Transverse colon (tissue), 4 donors: ENCODE results near the gene GIPR.

Source experiments
- CTCF ChIP-seq, 5 experiments: fragments of 200-600 bp in 3 of 5; fragments of 450-650 bp in 2 of 5; sonication (generic) in 3 of 5; IDR thresholded peaks; 1 replicate in 2 of 5; 2 replicates in 3 of 5; pipeline ENCODE4 v1.5.1; 2016 to 2017; ENCODE audit warnings: antibody characterized with exemption in 5 of 5, inconsistent platforms in 3 of 5, mild to moderate bottlenecking in 2 of 5, moderate library complexity in 1 of 5
- EP300 ChIP-seq: sonication (generic); formaldehyde crosslinking; IDR thresholded peaks from one replicate; pipeline ENCODE4 v1.6.1; 2017; ENCODE audit warnings: antibody characterized with exemption, low read depth
- POLR2A ChIP-seq: fragments of 450-650 bp; IDR thresholded peaks from one replicate; pipeline ENCODE4 v1.6.1; 2016; ENCODE audit warnings: antibody characterized with exemption, mild to moderate bottlenecking, moderate library complexity
- POLR2AphosphoS5 ChIP-seq, 3 donors: sonication (generic); formaldehyde crosslinking; IDR thresholded peaks; one replicate each; pipeline ENCODE4 v1.6.1; 2016; ENCODE audit warnings: antibody characterized with exemption in 3 of 3

DNA sequence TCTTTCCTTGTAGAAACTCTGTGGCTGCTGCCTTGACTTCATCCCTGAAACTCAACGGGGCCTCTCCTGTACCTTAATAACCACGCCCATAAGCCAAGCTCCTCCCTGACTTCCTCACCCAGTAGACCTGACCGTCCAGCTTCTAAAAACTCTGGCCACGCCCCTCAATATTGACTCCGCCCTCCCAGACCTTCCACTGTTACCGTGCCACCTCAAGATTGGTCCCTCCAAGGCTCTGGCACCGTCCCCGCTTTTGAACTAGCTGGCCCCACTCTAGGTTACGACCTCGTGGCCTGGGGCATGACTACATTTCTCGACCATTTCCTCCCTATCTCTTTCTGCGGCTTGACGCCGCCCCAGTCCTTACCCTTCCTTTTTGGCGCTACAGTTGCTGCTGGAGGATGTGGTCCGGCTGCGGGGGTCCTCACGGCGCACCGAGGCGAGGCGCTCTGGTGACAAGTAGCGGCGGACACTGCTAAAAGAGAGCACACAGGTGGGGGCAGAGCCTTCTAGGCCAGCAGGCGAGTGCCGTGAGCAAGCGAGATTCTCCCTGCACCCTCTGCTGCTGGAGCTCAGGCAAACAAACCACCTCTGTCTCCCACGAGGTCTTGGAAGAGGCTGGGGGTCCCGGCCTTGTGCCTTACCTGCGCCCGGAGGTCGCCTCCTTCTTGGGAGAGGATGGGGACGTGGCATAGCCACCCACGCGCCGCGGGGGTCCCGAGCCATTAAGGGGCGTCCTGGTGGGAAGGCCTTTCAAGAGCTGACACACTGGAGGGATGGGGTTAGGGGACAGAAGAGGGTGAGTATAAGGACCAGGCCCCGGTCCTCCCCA lies 26.5 kb upstream of the GIPR start:
- TF ChIP-seq CTCF (IDR thresholded peaks at IDR 0.05) (no peak), POLR2A (no peak), POLR2AphosphoS5 (IDR thresholded peaks at IDR 0.05) (peak in 1 of 3 donors; percentile 18), EP300 (no peak)
